SK-N-SH treated with all-trans-retinoic acid at 6 μM for 48 hours (cell line): ENCODE results near the gene RASL12.
A peak's percentile ranks its signal among the peaks of the same experiment; 100 is the strongest.

Experiments
- ATAC-seq: fragments of 200-7000 bp; cut with Tn5 transposase; 3 replicates; pipeline ENCODE4 v1.9.1; 2020; ENCODE audit warnings: mild to moderate bottlenecking, moderate library complexity
- ARNTL ChIP-seq: fragments of 450-650 bp; formaldehyde crosslinking; IDR thresholded peaks from 2 replicates; pipeline ENCODE4 v1.5.0; 2020; ENCODE audit warnings: low read depth, mild to moderate bottlenecking, moderate library complexity, borderline replicate concordance
- BACH2 ChIP-seq: fragments of 250-450 bp; sonication (Bioruptor Pico); IDR thresholded peaks from 2 replicates; pipeline ENCODE4 v1.9.0; 2021; ENCODE audit warnings: mild to moderate bottlenecking, borderline replicate concordance
- CSDC2 ChIP-seq: fragments of 250-450 bp; sonication (Bioruptor Pico); IDR thresholded peaks from 2 replicates; pipeline ENCODE4 v1.5.0; 2020; ENCODE audit warnings: mild to moderate bottlenecking, moderate library complexity
- ESRRG ChIP-seq: fragments of 250-450 bp; sonication (Bioruptor Pico); IDR thresholded peaks from 2 replicates; pipeline ENCODE4 v1.6.1; 2021; ENCODE audit warnings: mild to moderate bottlenecking
- GLIS3 ChIP-seq: fragments of 250-450 bp; sonication (Bioruptor Pico); IDR thresholded peaks from 2 replicates; pipeline ENCODE4 v1.5.0; 2020; ENCODE audit warnings: mild to moderate bottlenecking, moderate library complexity
- ISL1 ChIP-seq: fragments of 250-450 bp; sonication (Bioruptor Pico); IDR thresholded peaks from 2 replicates; pipeline ENCODE4 v2.1.2; 2022; ENCODE audit warnings: mild to moderate bottlenecking, moderate library complexity
- PPARA ChIP-seq: fragments of 250-450 bp; sonication (Bioruptor Pico); IDR thresholded peaks from 2 replicates; pipeline ENCODE4 v1.5.0; 2020; ENCODE audit warnings: mild to moderate bottlenecking, borderline replicate concordance
- RARB ChIP-seq: fragments of 250-450 bp; sonication (Bioruptor Pico); IDR thresholded peaks from 2 replicates; pipeline ENCODE4 v1.8.0; 2021; ENCODE audit warnings: mild to moderate bottlenecking, moderate library complexity
- SNAI2 ChIP-seq: fragments of 250-450 bp; sonication (Bioruptor Pico); IDR thresholded peaks from 2 replicates; pipeline ENCODE4 v1.5.0; 2020; ENCODE audit warnings: mild to moderate bottlenecking, moderate library complexity
- TCF4 ChIP-seq: fragments of 250-450 bp; sonication (Bioruptor Pico); IDR thresholded peaks from 2 replicates; pipeline ENCODE4 v1.8.0; 2021; ENCODE audit warnings: mild to moderate bottlenecking, moderate library complexity, borderline replicate concordance
- TOX ChIP-seq: fragments of 250-450 bp; sonication (Bioruptor Pico); IDR thresholded peaks from 2 replicates; pipeline ENCODE4 v1.8.0; 2021; ENCODE audit warnings: mild to moderate bottlenecking, moderate library complexity, borderline replicate concordance
- ZFP3 ChIP-seq: fragments of 250-450 bp; sonication (Bioruptor Pico); IDR thresholded peaks from 2 replicates; pipeline ENCODE4 v1.5.0; 2020; ENCODE audit warnings: mild to moderate bottlenecking, moderate library complexity
- ZFP30 ChIP-seq: fragments of 450-650 bp; formaldehyde crosslinking; IDR thresholded peaks from 2 replicates; pipeline ENCODE4 v1.5.0; 2022; ENCODE audit warnings: mild to moderate bottlenecking, moderate library complexity
- ZNF565 ChIP-seq: fragments of 450-650 bp; formaldehyde crosslinking; conservative IDR thresholded peaks from 2 replicates; pipeline ENCODE4 v1.5.0; 2020; ENCODE audit warnings: low read depth, mild to moderate bottlenecking, moderate library complexity
- ZNF70 ChIP-seq: fragments of 450-650 bp; formaldehyde crosslinking; IDR thresholded peaks from 2 replicates; pipeline ENCODE4 v1.5.0; 2020; ENCODE audit warnings: mild to moderate bottlenecking, moderate library complexity
- ZNF8 ChIP-seq: fragments of 450-650 bp; formaldehyde crosslinking; IDR thresholded peaks from 2 replicates; pipeline ENCODE4 v1.5.0; 2020; ENCODE audit warnings: mild to moderate bottlenecking, moderate library complexity
- TF ChIP-seq, protein P1 (sequence below): fragments of 250-450 bp; sonication (Bioruptor Pico); IDR thresholded peaks from 2 replicates; pipeline ENCODE4 v1.5.1; 2021; ENCODE audit warnings: mild to moderate bottlenecking, moderate library complexity
- TF ChIP-seq, protein P2 (sequence below): fragments of 250-450 bp; sonication (Bioruptor Pico); IDR thresholded peaks from 2 replicates; pipeline ENCODE4 v1.5.1; 2020; ENCODE audit warnings: low read depth, mild to moderate bottlenecking, moderate library complexity
- TF ChIP-seq, protein P3 (sequence below): fragments of 250-450 bp; sonication (Bioruptor Pico); IDR thresholded peaks from 2 replicates; pipeline ENCODE4 v1.8.0; 2020; ENCODE audit warnings: mild to moderate bottlenecking, moderate library complexity, borderline replicate concordance
- TF ChIP-seq, protein P4 (sequence below): fragments of 250-450 bp; sonication (Bioruptor Pico); IDR thresholded peaks from 2 replicates; pipeline ENCODE4 v1.5.0; 2020; ENCODE audit warnings: mild to moderate bottlenecking, moderate library complexity
- TF ChIP-seq, protein P5 (sequence below): fragments of 250-450 bp; sonication (Bioruptor Pico); IDR thresholded peaks from 2 replicates; pipeline ENCODE4 v1.8.0; 2021; ENCODE audit warnings: low read depth, mild to moderate bottlenecking, moderate library complexity, borderline replicate concordance

Gene RASL12

DNA sequence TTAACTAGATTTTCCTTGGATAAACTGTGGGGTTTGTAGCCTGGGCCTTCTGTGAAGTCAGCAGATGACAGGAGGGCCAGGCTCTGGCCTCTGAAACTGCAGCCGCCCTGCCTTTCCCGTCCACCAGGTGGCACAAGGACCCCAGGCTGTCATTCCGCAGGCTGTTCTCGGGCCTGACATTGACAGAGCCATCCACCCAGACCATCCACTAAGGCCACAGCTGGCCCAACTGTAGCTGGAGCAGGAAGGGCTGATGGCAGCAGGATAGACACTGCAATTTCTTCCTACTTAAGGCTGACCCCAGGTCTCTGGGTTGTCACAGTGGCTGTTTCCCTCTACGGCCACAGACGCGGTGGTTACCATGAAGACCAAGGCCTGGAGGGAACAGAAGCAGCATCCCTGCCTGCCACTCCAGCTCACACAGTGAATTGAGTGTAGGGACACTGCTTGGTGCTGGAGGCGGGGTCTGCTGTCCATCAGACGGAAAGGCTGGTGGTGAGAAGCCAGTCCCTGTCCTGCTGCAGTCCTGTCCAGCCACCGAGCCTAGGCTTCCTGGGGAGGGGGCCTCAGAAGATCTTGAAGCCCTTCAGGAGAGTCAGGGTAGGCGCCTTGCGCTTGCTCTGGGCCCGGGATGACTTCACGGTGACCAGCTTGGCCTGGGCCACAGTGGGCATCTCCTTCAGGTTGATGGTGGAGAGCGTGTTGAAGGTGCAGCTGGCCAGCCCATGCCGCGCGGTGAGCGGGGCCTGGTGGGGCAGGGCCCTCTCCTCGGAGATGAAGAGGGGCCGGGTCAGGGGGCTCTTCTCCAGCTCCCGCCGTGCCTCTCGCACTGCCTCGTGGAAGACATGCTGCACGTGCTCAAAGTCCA is 13.2 kb downstream of the RASL12 start:
- peak; percentile 87 for ATAC-seq

DNA sequence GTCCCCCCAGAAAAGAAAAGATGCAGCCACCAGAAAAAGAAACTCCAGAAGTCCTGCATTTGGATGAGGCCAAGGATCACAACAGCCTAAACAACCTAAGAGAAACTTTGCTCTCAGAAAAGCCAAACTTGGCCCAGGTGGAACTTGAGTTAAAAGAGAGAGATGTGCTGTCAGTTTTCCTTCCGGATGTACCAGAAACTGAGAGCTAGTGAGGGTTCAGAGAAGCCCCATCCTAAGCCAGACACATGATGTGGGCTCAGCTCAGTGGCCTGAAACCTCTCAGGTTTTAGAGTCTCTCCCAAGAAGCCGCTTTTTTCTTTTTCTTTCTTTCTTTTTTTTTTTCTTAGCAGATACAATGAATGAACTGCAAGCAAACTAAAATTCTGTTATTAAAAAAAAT is 14.8 kb downstream of the RASL12 start:
- TF ChIP-seq GLIS3 (no peak), ESRRG (CRISPR knock-in tag) (no peak), TOX (CRISPR knock-in tag) (no peak), ZNF8 (CRISPR knock-in tag) (no peak), PPARA (CRISPR knock-in tag) (no peak)
- TF ChIP-seq, protein P1, sequence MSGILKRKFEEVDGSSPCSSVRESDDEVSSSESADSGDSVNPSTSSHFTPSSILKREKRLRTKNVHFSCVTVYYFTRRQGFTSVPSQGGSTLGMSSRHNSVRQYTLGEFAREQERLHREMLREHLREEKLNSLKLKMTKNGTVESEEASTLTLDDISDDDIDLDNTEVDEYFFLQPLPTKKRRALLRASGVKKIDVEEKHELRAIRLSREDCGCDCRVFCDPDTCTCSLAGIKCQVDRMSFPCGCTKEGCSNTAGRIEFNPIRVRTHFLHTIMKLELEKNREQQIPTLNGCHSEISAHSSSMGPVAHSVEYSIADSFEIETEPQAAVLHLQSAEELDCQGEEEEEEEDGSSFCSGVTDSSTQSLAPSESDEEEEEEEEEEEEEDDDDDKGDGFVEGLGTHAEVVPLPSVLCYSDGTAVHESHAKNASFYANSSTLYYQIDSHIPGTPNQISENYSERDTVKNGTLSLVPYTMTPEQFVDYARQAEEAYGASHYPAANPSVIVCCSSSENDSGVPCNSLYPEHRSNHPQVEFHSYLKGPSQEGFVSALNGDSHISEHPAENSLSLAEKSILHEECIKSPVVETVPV = no peak
- no peak for ATAC-seq

More for the DNA sequence above, 13.2 kb downstream of the RASL12 start:
- no peak for TF ChIP-seq ZNF8 (CRISPR knock-in tag)
- TF ChIP-seq BACH2 = no peak
- TF ChIP-seq TCF4 (CRISPR knock-in tag) = no peak
- TF ChIP-seq, protein P2, sequence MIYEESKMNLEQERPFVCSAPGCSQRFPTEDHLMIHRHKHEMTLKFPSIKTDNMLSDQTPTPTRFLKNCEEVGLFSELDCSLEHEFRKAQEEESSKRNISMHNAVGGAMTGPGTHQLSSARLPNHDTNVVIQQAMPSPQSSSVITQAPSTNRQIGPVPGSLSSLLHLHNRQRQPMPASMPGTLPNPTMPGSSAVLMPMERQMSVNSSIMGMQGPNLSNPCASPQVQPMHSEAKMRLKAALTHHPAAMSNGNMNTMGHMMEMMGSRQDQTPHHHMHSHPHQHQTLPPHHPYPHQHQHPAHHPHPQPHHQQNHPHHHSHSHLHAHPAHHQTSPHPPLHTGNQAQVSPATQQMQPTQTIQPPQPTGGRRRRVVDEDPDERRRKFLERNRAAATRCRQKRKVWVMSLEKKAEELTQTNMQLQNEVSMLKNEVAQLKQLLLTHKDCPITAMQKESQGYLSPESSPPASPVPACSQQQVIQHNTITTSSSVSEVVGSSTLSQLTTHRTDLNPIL = no peak
- no peak for TF ChIP-seq ZFP3 (CRISPR knock-in tag)
- no peak for TF ChIP-seq ZNF70 (CRISPR knock-in tag)
- no peak for TF ChIP-seq RARB
- no peak for TF ChIP-seq ZFP30 (CRISPR knock-in tag)
- TF ChIP-seq, protein P3, sequence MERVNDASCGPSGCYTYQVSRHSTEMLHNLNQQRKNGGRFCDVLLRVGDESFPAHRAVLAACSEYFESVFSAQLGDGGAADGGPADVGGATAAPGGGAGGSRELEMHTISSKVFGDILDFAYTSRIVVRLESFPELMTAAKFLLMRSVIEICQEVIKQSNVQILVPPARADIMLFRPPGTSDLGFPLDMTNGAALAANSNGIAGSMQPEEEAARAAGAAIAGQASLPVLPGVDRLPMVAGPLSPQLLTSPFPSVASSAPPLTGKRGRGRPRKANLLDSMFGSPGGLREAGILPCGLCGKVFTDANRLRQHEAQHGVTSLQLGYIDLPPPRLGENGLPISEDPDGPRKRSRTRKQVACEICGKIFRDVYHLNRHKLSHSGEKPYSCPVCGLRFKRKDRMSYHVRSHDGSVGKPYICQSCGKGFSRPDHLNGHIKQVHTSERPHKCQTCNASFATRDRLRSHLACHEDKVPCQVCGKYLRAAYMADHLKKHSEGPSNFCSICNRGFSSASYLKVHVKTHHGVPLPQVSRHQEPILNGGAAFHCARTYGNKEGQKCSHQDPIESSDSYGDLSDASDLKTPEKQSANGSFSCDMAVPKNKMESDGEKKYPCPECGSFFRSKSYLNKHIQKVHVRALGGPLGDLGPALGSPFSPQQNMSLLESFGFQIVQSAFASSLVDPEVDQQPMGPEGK (CRISPR knock-in tag) = no peak
- TF ChIP-seq, protein P1 = no peak
- TF ChIP-seq GLIS3 = no peak
- no peak for TF ChIP-seq ESRRG (CRISPR knock-in tag)
- no peak for TF ChIP-seq CSDC2
- TF ChIP-seq, protein P4, sequence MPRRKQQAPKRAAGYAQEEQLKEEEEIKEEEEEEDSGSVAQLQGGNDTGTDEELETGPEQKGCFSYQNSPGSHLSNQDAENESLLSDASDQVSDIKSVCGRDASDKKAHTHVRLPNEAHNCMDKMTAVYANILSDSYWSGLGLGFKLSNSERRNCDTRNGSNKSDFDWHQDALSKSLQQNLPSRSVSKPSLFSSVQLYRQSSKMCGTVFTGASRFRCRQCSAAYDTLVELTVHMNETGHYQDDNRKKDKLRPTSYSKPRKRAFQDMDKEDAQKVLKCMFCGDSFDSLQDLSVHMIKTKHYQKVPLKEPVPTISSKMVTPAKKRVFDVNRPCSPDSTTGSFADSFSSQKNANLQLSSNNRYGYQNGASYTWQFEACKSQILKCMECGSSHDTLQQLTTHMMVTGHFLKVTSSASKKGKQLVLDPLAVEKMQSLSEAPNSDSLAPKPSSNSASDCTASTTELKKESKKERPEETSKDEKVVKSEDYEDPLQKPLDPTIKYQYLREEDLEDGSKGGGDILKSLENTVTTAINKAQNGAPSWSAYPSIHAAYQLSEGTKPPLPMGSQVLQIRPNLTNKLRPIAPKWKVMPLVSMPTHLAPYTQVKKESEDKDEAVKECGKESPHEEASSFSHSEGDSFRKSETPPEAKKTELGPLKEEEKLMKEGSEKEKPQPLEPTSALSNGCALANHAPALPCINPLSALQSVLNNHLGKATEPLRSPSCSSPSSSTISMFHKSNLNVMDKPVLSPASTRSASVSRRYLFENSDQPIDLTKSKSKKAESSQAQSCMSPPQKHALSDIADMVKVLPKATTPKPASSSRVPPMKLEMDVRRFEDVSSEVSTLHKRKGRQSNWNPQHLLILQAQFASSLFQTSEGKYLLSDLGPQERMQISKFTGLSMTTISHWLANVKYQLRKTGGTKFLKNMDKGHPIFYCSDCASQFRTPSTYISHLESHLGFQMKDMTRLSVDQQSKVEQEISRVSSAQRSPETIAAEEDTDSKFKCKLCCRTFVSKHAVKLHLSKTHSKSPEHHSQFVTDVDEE = no peak
- TF ChIP-seq ISL1 = no peak
- TF ChIP-seq, protein P5, sequence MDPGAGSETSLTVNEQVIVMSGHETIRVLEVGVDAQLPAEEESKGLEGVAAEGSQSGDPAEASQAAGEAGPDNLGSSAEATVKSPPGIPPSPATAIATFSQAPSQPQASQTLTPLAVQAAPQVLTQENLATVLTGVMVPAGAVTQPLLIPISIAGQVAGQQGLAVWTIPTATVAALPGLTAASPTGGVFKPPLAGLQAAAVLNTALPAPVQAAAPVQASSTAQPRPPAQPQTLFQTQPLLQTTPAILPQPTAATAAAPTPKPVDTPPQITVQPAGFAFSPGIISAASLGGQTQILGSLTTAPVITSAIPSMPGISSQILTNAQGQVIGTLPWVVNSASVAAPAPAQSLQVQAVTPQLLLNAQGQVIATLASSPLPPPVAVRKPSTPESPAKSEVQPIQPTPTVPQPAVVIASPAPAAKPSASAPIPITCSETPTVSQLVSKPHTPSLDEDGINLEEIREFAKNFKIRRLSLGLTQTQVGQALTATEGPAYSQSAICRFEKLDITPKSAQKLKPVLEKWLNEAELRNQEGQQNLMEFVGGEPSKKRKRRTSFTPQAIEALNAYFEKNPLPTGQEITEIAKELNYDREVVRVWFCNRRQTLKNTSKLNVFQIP = no peak
- no peak for TF ChIP-seq ZNF565 (CRISPR knock-in tag)

DNA sequence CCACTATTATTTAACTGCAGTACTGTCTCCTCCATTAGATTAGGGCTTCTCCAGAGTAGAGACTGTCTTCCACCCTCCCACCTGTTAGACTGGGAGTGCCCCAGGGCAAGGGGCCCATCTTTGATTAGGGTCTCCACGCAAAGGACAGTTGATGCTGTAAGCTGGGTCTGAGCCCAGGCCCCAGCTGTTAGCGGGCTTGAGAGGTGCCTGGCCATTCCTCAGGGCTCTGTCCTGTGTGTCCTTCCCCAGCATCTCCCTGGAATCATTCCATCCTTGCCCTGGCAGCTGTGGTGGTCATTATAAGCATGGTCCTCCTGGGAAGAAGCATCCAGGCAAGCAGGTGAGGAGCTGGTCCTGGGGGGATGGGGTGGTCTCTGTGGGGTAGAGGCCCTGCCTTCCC is 16.5 kb downstream of the RASL12 start:
- TF ChIP-seq ISL1 = no peak
- no peak for TF ChIP-seq ARNTL (CRISPR knock-in tag)
- no peak for TF ChIP-seq GLIS3
- TF ChIP-seq ZFP3 (CRISPR knock-in tag) = no peak
- TF ChIP-seq, protein P2 = no peak
- no peak for TF ChIP-seq SNAI2
- no peak for TF ChIP-seq ZNF70 (CRISPR knock-in tag)
- no peak for TF ChIP-seq ESRRG (CRISPR knock-in tag)
- TF ChIP-seq ZFP30 (CRISPR knock-in tag) = no peak
- TF ChIP-seq CSDC2 = no peak
- no peak for ATAC-seq
